ENCODE results near the gene CELF5.

- no peak for TF ChIP-seq CTCF (conservative IDR thresholded peaks at IDR 0.05)
- TF ChIP-seq EZH2 (IDR thresholded peaks at IDR 0.05; ENCODE audit: low read depth) = no peak
Observed at GRCh38 chr19:3211191-3211590, 13.3 kb upstream of the CELF5 start.

Data from PC-9 (cell line).